LNCaP clone FGC (cell line): Measurements from ENCODE around the gene PRSS38.

Experiments used
- DNase-seq: peaks from one replicate; pipeline ENCODE4 v3.0.0-alpha.2; 2011; ENCODE audit warnings: low read depth
- H3K4me3 ChIP-seq: 2 replicates; pipeline ENCODE4 v1.5.1; 2011; ENCODE audit warnings: mild to moderate bottlenecking, low read depth, low read length, control low read depth
- CTCF ChIP-seq: IDR thresholded peaks from 2 replicates; pipeline ENCODE4 v1.5.1; 2012; ENCODE audit warnings: mild to moderate bottlenecking; ENCODE audit not compliant: control insufficient read depth, insufficient read depth; ENCODE audit errors: extremely low read depth

PRSS38 gene

GRCh38 chr1:227769047-227769935 lies 46.2 kb upstream of the PRSS38 start:
- H3K4me3 ChIP-seq: no peak overlapping the region
- no peak for DNase-seq
- no peak for TF ChIP-seq CTCF

- DNase-seq: no peak
- H3K4me3 ChIP-seq: no peak overlapping the region
- no peak for TF ChIP-seq CTCF
These were observed 45.5 kb upstream of the PRSS38 start for GRCh38 chr1:227769936-227770494.

- H3K4me3 ChIP-seq: no peak overlapping the region
- DNase-seq: no peak
- no peak for TF ChIP-seq CTCF
These were observed 44.7 kb upstream of the PRSS38 start for GRCh38 chr1:227770812-227771211.

- H3K4me3 ChIP-seq: no peak overlapping the region
- no peak for DNase-seq
- no peak for TF ChIP-seq CTCF
These were observed 44.1 kb upstream of the PRSS38 start for GRCh38 chr1:227771326-227771725.

- no peak for TF ChIP-seq CTCF
- H3K4me3 ChIP-seq: no peak overlapping the region
- DNase-seq: no peak
These were observed 43.7 kb upstream of the PRSS38 start for GRCh38 chr1:227771771-227772170.

- TF ChIP-seq CTCF: no peak
- no peak for DNase-seq
- no peak overlapping the region for H3K4me3 ChIP-seq
These were observed 41.9 kb upstream of the PRSS38 start for GRCh38 chr1:227773558-227773957.
